HepG2 (cell line): ENCODE measurements around the gene ARAP1. TPM values are rescaled to one million over a fixed set of nuclear protein-coding genes. Genes with fewer than 3 reads are reported as not detected.
A peak's percentile ranks its signal among the peaks of the same experiment; 100 is the strongest.

Experiments
- ATF6 ChIP-seq: sonication (generic); formaldehyde crosslinking; conservative IDR thresholded peaks from 2 replicates; pipeline ENCODE4 v1.4.0; 2020; ENCODE audit warnings: missing genetic modification reagents
- GABPA ChIP-seq, 2 experiments: IDR thresholded peaks; 2 replicates each; pipeline ENCODE4 v1.6.1; 2011 to 2016; ENCODE audit warnings: low read depth in 2 of 2, low read length in 1 of 2, missing biosample characterization in 1 of 2, missing genetic modification characterization in 1 of 2
- ISL2 ChIP-seq: sonication (generic); formaldehyde crosslinking; IDR thresholded peaks from 2 replicates; pipeline ENCODE4 v1.5.0; 2020; ENCODE audit warnings: missing genetic modification reagents
- JUNB ChIP-seq: sonication (generic); formaldehyde crosslinking; IDR thresholded peaks from 2 replicates; pipeline ENCODE4 v1.8.0; 2022; ENCODE audit warnings: missing genetic modification reagents, mild to moderate bottlenecking, borderline replicate concordance
- KLF11 ChIP-seq: IDR thresholded peaks from 2 replicates; pipeline ENCODE4 v1.6.1; 2016; ENCODE audit warnings: missing compliant biosample characterization
- KMT2A ChIP-seq: sonication (generic); formaldehyde crosslinking; IDR thresholded peaks from 2 replicates; pipeline ENCODE4 v1.4.0; 2020; ENCODE audit warnings: missing genetic modification reagents
- NR2C2 ChIP-seq: sonication (generic); formaldehyde crosslinking; IDR thresholded peaks from 2 replicates; pipeline ENCODE4 v1.4.0; 2020; ENCODE audit warnings: missing genetic modification reagents, mild to moderate bottlenecking, moderate library complexity, borderline replicate concordance
- PHF20 ChIP-seq: sonication (generic); formaldehyde crosslinking; IDR thresholded peaks from 2 replicates; pipeline ENCODE4 v1.5.0; 2020; ENCODE audit warnings: mild to moderate bottlenecking, missing genetic modification reagents
- TEAD3 ChIP-seq: optimal IDR thresholded peaks from 2 replicates; pipeline ENCODE3; 2016; ENCODE audit warnings: borderline replicate concordance
- U2AF1 ChIP-seq: fragments of 200-400 bp; formaldehyde crosslinking; optimal IDR thresholded peaks from 2 replicates; pipeline ENCODE3; 2017; ENCODE audit warnings: mild to moderate bottlenecking, low read depth, low read length
- ZFX ChIP-seq: sonication (generic); formaldehyde crosslinking; IDR thresholded peaks from 2 replicates; pipeline ENCODE4 v1.4.0; 2020; ENCODE audit warnings: mild to moderate bottlenecking, low read depth, missing genetic modification reagents, moderate library complexity
- ZMYM4 ChIP-seq: sonication (generic); formaldehyde crosslinking; IDR thresholded peaks from 2 replicates; pipeline ENCODE4 v1.8.1; 2023; ENCODE audit warnings: mild to moderate bottlenecking, missing genetic modification reagents
- ZNF619 ChIP-seq: sonication (generic); formaldehyde crosslinking; IDR thresholded peaks from 2 replicates; pipeline ENCODE4 v1.4.0; 2020; ENCODE audit warnings: mild to moderate bottlenecking, missing genetic modification reagents
- ZNF687 ChIP-seq: sonication (generic); formaldehyde crosslinking; IDR thresholded peaks from 2 replicates; pipeline ENCODE4 v1.5.1; 2020; ENCODE audit warnings: mild to moderate bottlenecking, missing genetic modification reagents, moderate library complexity
- ZSCAN25 ChIP-seq: sonication (generic); formaldehyde crosslinking; IDR thresholded peaks from 2 replicates; pipeline ENCODE4 v1.8.0; 2022; ENCODE audit warnings: mild to moderate bottlenecking, missing genetic modification reagents
- polyA plus RNA-seq, 8 experiments: library from polyadenylated mRNA; depleted of rRNA in 3 of 8; stranded (reverse) in 7 of 8; unstranded in 1 of 8; fragments of >200 nt; fragmentation: Illumina TruSeq in 4 of 8; extraction: Trizol in 4 of 8; gene quantifications; 2 replicates each; pipeline versions ENCODE4 v1.2.1 to v1.2.3, GENCODE V29; 2011 to 2016; ENCODE audit warnings: low read depth in 4 of 8, missing spikeins in 1 of 8, mixed read lengths in 1 of 8; ENCODE audit not compliant: insufficient read depth in 1 of 8
- total RNA-seq, 5 experiments: library from RNA; depleted of rRNA; stranded (reverse); fragments of >200 nt; fragmentation: Illumina TruSeq; extraction: Trizol; gene quantifications; 2 replicates each; pipeline ENCODE4 v1.2.3, GENCODE V29; 2016; ENCODE audit warnings: low read depth in 1 of 5
- TF ChIP-seq, protein P1 (sequence below): IDR thresholded peaks from 2 replicates; pipeline ENCODE4 v1.4.0; 2020; ENCODE audit warnings: mild to moderate bottlenecking, missing genetic modification reagents

The ARAP1 gene
- total and polyA plus RNA-seq, 2 of the 13 experiments (the other 11 are each of a cell fraction or from before 2014, with no cell fraction given) = 43.2 to 55.5 TPM

DNA sequence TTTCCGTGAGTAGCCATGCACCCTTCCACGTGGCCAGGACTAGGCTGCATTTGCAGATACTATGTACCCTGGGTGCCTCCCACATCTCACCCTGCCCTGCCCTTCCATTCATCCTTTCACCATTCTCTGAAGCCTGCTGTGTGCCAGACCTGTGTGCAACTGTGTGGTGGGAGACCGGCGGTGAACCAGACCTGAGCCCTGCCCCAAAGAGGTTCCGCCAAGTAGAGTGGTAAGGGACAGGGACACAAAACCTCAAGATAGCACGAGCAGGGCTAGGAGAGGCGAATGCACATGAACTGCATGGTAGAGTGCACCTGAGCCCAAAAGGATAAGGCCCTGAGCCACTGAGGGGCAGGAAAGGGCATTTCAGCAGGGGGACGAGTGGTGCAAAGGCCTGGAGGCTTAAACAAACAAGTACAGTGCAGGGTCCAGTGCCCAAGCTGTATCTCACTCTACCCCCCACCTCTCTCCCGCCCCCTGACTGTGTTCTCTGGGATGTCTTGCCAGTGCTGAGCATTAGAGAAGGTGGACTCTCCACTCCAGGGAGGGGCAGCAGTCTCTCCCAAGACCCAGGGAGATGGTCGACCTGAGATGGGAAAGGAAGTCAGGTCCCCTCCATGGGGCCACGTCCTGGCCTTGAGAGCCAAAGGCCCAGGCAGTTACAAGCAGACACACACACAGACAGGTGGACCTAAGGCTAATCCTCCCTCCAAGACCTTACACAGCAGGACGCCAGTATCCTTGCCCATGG lies 14.1 kb upstream of the ARAP1 start (continued):
- TF ChIP-seq ZNF687 (CRISPR knock-in tag) (peak; percentile 90), GABPA (IDR thresholded peaks at IDR 0.05; ENCODE audit: low read depth, low read length) (no peak), GABPA (CRISPR knock-in tag; IDR thresholded peaks at IDR 0.05; ENCODE audit: low read depth) (no peak), NR2C2 (CRISPR knock-in tag) (peak; percentile 43; the same call in 1 of the 2 replicates), KLF11 (peak; percentile 46; the same call in 1 of the 2 replicates), ZNF619 (CRISPR knock-in tag) (peak; percentile 61; the same call in 1 of the 2 replicates), ISL2 (CRISPR knock-in tag) (peak; percentile 62), ATF6 (CRISPR knock-in tag) (no peak), U2AF1 (peak; percentile 76), ZSCAN25 (CRISPR knock-in tag) (peak; percentile 74), JUNB (CRISPR knock-in tag) (no peak), ZFX (CRISPR knock-in tag) (peak; percentile 91), ZMYM4 (CRISPR knock-in tag) (peak; percentile 58; the same call in 1 of the 2 replicates), TEAD3 (CRISPR knock-in tag) (peak; percentile 77), PHF20 (CRISPR knock-in tag) (0 out of 2 replicates have a peak, but pooled peaks have one; percentile 44), KMT2A (0 out of 2 replicates have a peak, but pooled peaks have one; percentile 26)
- TF ChIP-seq, protein P1, sequence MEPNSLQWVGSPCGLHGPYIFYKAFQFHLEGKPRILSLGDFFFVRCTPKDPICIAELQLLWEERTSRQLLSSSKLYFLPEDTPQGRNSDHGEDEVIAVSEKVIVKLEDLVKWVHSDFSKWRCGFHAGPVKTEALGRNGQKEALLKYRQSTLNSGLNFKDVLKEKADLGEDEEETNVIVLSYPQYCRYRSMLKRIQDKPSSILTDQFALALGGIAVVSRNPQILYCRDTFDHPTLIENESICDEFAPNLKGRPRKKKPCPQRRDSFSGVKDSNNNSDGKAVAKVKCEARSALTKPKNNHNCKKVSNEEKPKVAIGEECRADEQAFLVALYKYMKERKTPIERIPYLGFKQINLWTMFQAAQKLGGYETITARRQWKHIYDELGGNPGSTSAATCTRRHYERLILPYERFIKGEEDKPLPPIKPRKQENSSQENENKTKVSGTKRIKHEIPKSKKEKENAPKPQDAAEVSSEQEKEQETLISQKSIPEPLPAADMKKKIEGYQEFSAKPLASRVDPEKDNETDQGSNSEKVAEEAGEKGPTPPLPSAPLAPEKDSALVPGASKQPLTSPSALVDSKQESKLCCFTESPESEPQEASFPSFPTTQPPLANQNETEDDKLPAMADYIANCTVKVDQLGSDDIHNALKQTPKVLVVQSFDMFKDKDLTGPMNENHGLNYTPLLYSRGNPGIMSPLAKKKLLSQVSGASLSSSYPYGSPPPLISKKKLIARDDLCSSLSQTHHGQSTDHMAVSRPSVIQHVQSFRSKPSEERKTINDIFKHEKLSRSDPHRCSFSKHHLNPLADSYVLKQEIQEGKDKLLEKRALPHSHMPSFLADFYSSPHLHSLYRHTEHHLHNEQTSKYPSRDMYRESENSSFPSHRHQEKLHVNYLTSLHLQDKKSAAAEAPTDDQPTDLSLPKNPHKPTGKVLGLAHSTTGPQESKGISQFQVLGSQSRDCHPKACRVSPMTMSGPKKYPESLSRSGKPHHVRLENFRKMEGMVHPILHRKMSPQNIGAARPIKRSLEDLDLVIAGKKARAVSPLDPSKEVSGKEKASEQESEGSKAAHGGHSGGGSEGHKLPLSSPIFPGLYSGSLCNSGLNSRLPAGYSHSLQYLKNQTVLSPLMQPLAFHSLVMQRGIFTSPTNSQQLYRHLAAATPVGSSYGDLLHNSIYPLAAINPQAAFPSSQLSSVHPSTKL = peak; percentile 83
